ENCODE data around the gene HOXA10. TPM values are rescaled to one million over a fixed set of nuclear protein-coding genes. Genes with fewer than 3 reads are reported as not detected.

Gene HOXA10
- polyA plus RNA-seq, 3 donors, result 0.09 to 3.2 (median 0.33) TPM

- H3K79me2 ChIP-seq (ENCODE audit: insufficient read depth, low read length), result peaks cover 7% of the 10 kb centered on the region
- Mint-ChIP-seq H3K4me3 (peak overlapping the region; percentile 66 to 95), H3K4me1 (peaks cover 65% of the 10 kb centered on the region), H3K36me3 (peaks cover 27 to 46% of the 10 kb centered on the region in 2 donors), H3K27ac (no peak overlapping the region), H3K9me3 (peaks cover 5 to 63% (median 39%) of the 10 kb centered on the region in 7 donors), H3K27me3 (ENCODE audit: low read depth in 3 of 3) (peaks cover 91 to 95% (median 94%) of the 10 kb centered on the region in 3 donors)
- H3K4me1 ChIP-seq (ENCODE audit: control insufficient read depth in 1 of 2, insufficient read depth in 2 of 2, low read length in 2 of 2), result peaks cover 66 to 88% of the 10 kb centered on the region in 2 donors
- peak overlapping the region in 2 of 3 experiments; percentile 10 to 74 for H3K4me3 ChIP-seq (replicated peaks in 1 of 3; ENCODE audit: low read depth in 2 of 3, low read length in 3 of 3)
- H3K9me3 ChIP-seq (replicated peaks in 1 of 2; ENCODE audit: control insufficient read depth in 1 of 2, insufficient read depth in 1 of 2, low read length in 2 of 2), result peaks cover 18 to 46% of the 10 kb centered on the region in 2 donors
- intact Hi-C loops (cut with micrococcal nuclease), result loop anchor here (5.0 to 10.0 kb wide), 3 partner anchors 35 to 1305 kb away; partner anchors contain the start of gene HOXA13 (in 1 of the 2)
- no peaks in the 10 kb centered on the region for H3K36me3 ChIP-seq (replicated peaks in 1 of 2; ENCODE audit: control insufficient read depth in 1 of 2, insufficient read depth in 2 of 2, low read length in 2 of 2)
- peak overlapping the region; percentile 69 for H3K4me2 ChIP-seq (replicated peaks; ENCODE audit: extremely low read depth, low read length, poor library complexity, severe bottlenecking)
- 1% methylated on average over 33 of the region's 50 CpGs for WGBS (ENCODE audit: insufficient coverage)
- peak overlapping the region; percentile 79 for H2AFZ ChIP-seq (ENCODE audit: insufficient read depth, low read depth, low read length, poor library complexity, severe bottlenecking)
- peak overlapping the region; percentile 33 for H3K9ac ChIP-seq (ENCODE audit: insufficient read depth, low read length, poor library complexity, severe bottlenecking)
- DNase-seq, result no peak
- H3K27ac ChIP-seq (ENCODE audit: low read depth in 1 of 2, low read length in 2 of 2), result no peak overlapping the region
- TF ChIP-seq CTCF (IDR thresholded peaks at IDR 0.05), result no peak
- peaks cover 67 to 100% of the 10 kb centered on the region in 2 donors for H3K27me3 ChIP-seq (ENCODE audit: control insufficient read depth in 2 of 2, insufficient read depth in 2 of 2, low read length in 2 of 2)
- H4K20me1 ChIP-seq (ENCODE audit: insufficient read depth, low read length), result peaks cover 9% of the 10 kb centered on the region
Observed at GRCh38 chr7:27166531-27167505, 7.3 kb downstream of the HOXA10 start.

GRCh38 chr7:27165996-27166530, 8.1 kb downstream of the HOXA10 start:
- peaks cover 68 to 88% of the 10 kb centered on the region in 2 donors for H3K4me1 ChIP-seq (ENCODE audit: control insufficient read depth in 1 of 2, insufficient read depth in 2 of 2, low read length in 2 of 2)
- peaks cover 64% of the 10 kb centered on the region for H3K4me1 Mint-ChIP-seq

More at GRCh38 chr7:27165996-27166530, 8.1 kb downstream of the HOXA10 start:
- H3K36me3 Mint-ChIP-seq, result peaks cover 23 to 43% of the 10 kb centered on the region in 2 donors
- H2AFZ ChIP-seq (ENCODE audit: insufficient read depth, low read depth, low read length, poor library complexity, severe bottlenecking), result peak overlapping the region; percentile 79
- peak overlapping the region; percentile 69 for H3K4me2 ChIP-seq (replicated peaks; ENCODE audit: extremely low read depth, low read length, poor library complexity, severe bottlenecking)
- H3K9me3 ChIP-seq (replicated peaks in 1 of 2; ENCODE audit: control insufficient read depth in 1 of 2, insufficient read depth in 1 of 2, low read length in 2 of 2), result peaks cover 18 to 39% of the 10 kb centered on the region in 2 donors
- under 1% methylated on average over 46 of the region's 46 CpGs for WGBS (ENCODE audit: insufficient coverage)
- TF ChIP-seq CTCF (IDR thresholded peaks at IDR 0.05), result no peak
- H3K27me3 ChIP-seq (ENCODE audit: control insufficient read depth in 2 of 2, insufficient read depth in 2 of 2, low read length in 2 of 2), result peaks cover 59 to 96% of the 10 kb centered on the region in 2 donors
- no peak for DNase-seq
- H4K20me1 ChIP-seq (ENCODE audit: insufficient read depth, low read length), result peaks cover 9% of the 10 kb centered on the region
- intact Hi-C loops (cut with micrococcal nuclease), result loop anchor here (5.0 to 10.0 kb wide), 3 partner anchors 36 to 1304 kb away; partner anchors contain the start of gene HOXA13 (in 1 of the 2)
- H3K36me3 ChIP-seq (replicated peaks in 1 of 2; ENCODE audit: control insufficient read depth in 1 of 2, insufficient read depth in 2 of 2, low read length in 2 of 2), result no peaks in the 10 kb centered on the region
- peaks cover 5 to 57% (median 36%) of the 10 kb centered on the region in 7 donors for H3K9me3 Mint-ChIP-seq
- H3K4me3 Mint-ChIP-seq, result peak overlapping the region; percentile 65 to 95
- peak overlapping the region; percentile 33 for H3K9ac ChIP-seq (ENCODE audit: insufficient read depth, low read length, poor library complexity, severe bottlenecking)
- H3K79me2 ChIP-seq (ENCODE audit: insufficient read depth, low read length), result peaks cover 7% of the 10 kb centered on the region
- peak overlapping the region; percentile 2 to 74 (median 40) for H3K4me3 ChIP-seq (replicated peaks in 1 of 3; ENCODE audit: low read depth in 2 of 3, low read length in 3 of 3)
- peak overlapping the region in 2 of 7 donors; percentile 68 for H3K27ac Mint-ChIP-seq
- no peak overlapping the region for H3K27ac ChIP-seq (ENCODE audit: low read depth in 1 of 2, low read length in 2 of 2)
- peaks cover 85 to 91% (median 88%) of the 10 kb centered on the region in 3 donors for H3K27me3 Mint-ChIP-seq (ENCODE audit: low read depth in 3 of 3)

Measured in CD14-positive monocyte (primary cell).